ENCODE results near the gene ZNF384. TPM values are rescaled to one million over a fixed set of nuclear protein-coding genes. Genes with fewer than 3 reads are reported as not detected.

The ZNF384 gene
- total RNA-seq, 1 donor from 2014 or later = 38.0 TPM

DNA sequence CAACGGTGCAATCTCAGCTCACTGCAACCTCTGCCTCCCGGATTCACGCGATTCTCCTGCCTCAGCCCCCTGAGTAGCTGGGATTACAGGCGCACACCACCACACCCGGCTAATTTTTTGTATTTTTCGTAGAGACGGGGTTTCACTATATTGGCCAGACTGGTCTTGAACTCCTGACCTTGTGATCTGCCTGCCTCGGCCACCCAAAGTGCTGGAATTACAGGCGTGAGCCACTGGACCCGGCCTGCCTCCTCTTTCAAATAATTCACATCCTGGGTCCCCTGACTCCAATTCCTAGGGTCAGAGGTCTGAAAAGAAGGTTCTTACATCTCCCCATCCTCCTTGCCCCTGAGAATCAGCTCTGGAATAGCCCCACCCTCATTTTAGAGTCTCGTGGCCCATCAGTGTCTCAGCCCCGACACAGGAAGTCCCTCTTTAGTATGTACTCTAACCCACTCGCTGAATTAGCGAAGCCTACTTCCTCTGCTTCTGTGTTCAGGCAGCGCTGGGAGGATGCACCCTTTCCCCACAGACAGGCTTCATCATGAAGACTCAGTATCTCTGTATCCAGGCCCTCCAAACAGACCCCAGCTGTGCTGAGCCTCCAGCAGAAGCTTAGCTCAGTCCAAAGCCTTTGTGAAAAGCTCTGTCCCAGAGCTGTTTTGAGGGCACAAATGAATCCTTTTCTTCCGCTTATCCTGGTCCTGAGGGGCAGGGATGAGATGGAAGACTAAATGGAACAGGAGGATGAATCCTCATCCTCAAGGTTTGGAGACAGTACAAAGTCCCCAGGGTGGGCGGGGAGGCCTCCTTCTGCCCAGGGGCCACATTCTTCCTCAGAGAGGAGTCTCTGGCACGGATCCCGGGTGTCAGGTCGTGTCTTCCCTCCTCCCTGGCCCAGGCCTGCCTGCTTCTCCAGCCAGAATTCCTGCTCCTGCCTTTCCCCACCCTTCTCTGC, 56.9 kb downstream of the ZNF384 start:
- Mint-ChIP-seq H3K27me3 (ENCODE audit: insufficient read depth, low read depth) (peaks cover 14% of the 10 kb centered on the region), H3K27ac (peak overlapping the region; percentile 96), H3K4me3 (no peak overlapping the region), H3K36me3 (no peaks in the 10 kb centered on the region), H3K4me1 (peaks cover 34% of the 10 kb centered on the region), H3K9me3 (no peaks in the 10 kb centered on the region)
- H3K4me1 ChIP-seq = peaks cover 37% of the 10 kb centered on the region
- H3K27ac ChIP-seq = peak overlapping the region; percentile 83
- peak overlapping the region; percentile 46 for H3K4me2 ChIP-seq
- H3K27me3 ChIP-seq = no peaks in the 10 kb centered on the region
- H3K4me3 ChIP-seq = no peak overlapping the region
- H3K79me2 ChIP-seq (ENCODE audit: low read depth) = no peaks in the 10 kb centered on the region
- H2AFZ ChIP-seq (replicated peaks) = peak overlapping the region; percentile 93
- H4K20me1 ChIP-seq (ENCODE audit: low read depth) = no peaks in the 10 kb centered on the region
- no peaks in the 10 kb centered on the region for H3K9me3 ChIP-seq (ENCODE audit: low read depth)
- no peaks in the 10 kb centered on the region for H3K36me3 ChIP-seq
- H3F3A ChIP-seq (ENCODE audit: low read depth) = peaks cover 27% of the 10 kb centered on the region
- no peak overlapping the region for H3K9ac ChIP-seq
- DNase-seq (ENCODE audit: low spot score) = peak; percentile 61
- TF ChIP-seq EZH2 (IDR thresholded peaks at IDR 0.05) (no peak), EZH2phosphoT487 (IDR thresholded peaks at IDR 0.05) (no peak)
- TF ChIP-seq, protein P1, sequence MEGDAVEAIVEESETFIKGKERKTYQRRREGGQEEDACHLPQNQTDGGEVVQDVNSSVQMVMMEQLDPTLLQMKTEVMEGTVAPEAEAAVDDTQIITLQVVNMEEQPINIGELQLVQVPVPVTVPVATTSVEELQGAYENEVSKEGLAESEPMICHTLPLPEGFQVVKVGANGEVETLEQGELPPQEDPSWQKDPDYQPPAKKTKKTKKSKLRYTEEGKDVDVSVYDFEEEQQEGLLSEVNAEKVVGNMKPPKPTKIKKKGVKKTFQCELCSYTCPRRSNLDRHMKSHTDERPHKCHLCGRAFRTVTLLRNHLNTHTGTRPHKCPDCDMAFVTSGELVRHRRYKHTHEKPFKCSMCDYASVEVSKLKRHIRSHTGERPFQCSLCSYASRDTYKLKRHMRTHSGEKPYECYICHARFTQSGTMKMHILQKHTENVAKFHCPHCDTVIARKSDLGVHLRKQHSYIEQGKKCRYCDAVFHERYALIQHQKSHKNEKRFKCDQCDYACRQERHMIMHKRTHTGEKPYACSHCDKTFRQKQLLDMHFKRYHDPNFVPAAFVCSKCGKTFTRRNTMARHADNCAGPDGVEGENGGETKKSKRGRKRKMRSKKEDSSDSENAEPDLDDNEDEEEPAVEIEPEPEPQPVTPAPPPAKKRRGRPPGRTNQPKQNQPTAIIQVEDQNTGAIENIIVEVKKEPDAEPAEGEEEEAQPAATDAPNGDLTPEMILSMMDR (IDR thresholded peaks at IDR 0.05) = no peak

DNA sequence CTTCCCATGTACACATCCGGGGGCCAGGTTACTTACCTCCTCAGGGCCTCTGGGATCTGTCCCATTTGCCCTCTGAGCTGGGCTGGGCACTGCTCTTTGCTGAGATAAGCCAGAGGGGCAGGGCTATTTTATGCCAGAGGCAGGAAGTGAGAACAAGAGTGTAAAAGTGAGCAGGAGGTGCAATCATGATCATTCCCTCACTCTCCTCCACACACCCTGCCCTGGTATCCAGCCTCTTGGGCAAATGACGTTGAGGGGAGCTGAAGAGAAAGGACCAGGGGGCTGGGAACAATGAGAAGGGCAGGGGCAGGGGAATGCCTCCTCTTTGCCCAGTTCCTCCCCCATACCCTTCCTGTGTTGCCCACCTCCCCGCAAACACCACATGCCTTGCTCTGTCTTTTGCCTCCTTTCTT, 57.6 kb downstream of the ZNF384 start:
- Mint-ChIP-seq H3K27ac (peak overlapping the region; percentile 51), H3K4me1 (peaks cover 34% of the 10 kb centered on the region), H3K9me3 (no peaks in the 10 kb centered on the region), H3K4me3 (no peak overlapping the region), H3K36me3 (no peaks in the 10 kb centered on the region), H3K27me3 (ENCODE audit: insufficient read depth, low read depth) (peaks cover 14% of the 10 kb centered on the region)
- no peak for DNase-seq (ENCODE audit: low spot score)
- Histone ChIP-seq H3K4me3 (no peak overlapping the region), H3K9me3 (ENCODE audit: low read depth) (no peaks in the 10 kb centered on the region), H3K36me3 (no peaks in the 10 kb centered on the region), H3K9ac (no peak overlapping the region), H3F3A (ENCODE audit: low read depth) (peaks cover 27% of the 10 kb centered on the region), H3K27ac (peak overlapping the region; percentile 83), H2AFZ (replicated peaks) (peak overlapping the region; percentile 93), H3K79me2 (ENCODE audit: low read depth) (no peaks in the 10 kb centered on the region), H4K20me1 (ENCODE audit: low read depth) (no peaks in the 10 kb centered on the region), H3K4me1 (peaks cover 38% of the 10 kb centered on the region), H3K4me2 (no peak overlapping the region), H3K27me3 (no peaks in the 10 kb centered on the region)
- TF ChIP-seq EZH2 (IDR thresholded peaks at IDR 0.05) (no peak), EZH2phosphoT487 (IDR thresholded peaks at IDR 0.05) (no peak)
- TF ChIP-seq, protein P1 (IDR thresholded peaks at IDR 0.05) = no peak

DNA sequence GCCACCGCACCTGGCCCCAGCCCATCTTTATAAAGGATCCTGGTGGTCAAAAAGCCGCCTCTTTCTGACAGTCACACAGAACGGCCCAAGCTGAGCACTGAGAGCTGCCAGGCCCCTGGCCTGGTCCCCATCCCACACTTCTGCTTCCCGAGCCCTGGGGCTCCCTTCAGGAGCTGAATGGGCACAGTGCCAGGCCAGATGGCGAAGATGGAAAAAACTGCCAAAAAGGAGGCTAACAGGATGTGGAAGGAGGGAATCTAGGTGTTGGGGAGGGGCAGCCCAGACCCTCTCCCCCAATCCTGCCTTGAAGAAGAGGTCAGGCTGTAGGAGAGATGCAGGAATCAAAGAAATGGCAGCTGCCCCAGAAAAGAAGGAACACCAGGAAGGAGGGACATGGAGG, 58.4 kb downstream of the ZNF384 start:
- Mint-ChIP-seq H3K27me3 (ENCODE audit: insufficient read depth, low read depth) (peaks cover 12% of the 10 kb centered on the region), H3K4me1 (peaks cover 31% of the 10 kb centered on the region), H3K36me3 (no peaks in the 10 kb centered on the region), H3K4me3 (no peak overlapping the region), H3K27ac (peak overlapping the region; percentile 7), H3K9me3 (no peaks in the 10 kb centered on the region)
- no peaks in the 10 kb centered on the region for H3K36me3 ChIP-seq
- H3F3A ChIP-seq (ENCODE audit: low read depth) = peaks cover 27% of the 10 kb centered on the region
- H3K27ac ChIP-seq = no peak overlapping the region
- H4K20me1 ChIP-seq (ENCODE audit: low read depth) = no peaks in the 10 kb centered on the region
- H3K9me3 ChIP-seq (ENCODE audit: low read depth) = no peaks in the 10 kb centered on the region
- H3K9ac ChIP-seq = no peak overlapping the region
- DNase-seq (ENCODE audit: low spot score) = no peak
- no peaks in the 10 kb centered on the region for H3K79me2 ChIP-seq (ENCODE audit: low read depth)
- peaks cover 34% of the 10 kb centered on the region for H3K4me1 ChIP-seq
- no peak overlapping the region for H2AFZ ChIP-seq (replicated peaks)
- H3K4me2 ChIP-seq = no peak overlapping the region
- H3K4me3 ChIP-seq = no peak overlapping the region
- H3K27me3 ChIP-seq = no peaks in the 10 kb centered on the region
- TF ChIP-seq, protein P1 (IDR thresholded peaks at IDR 0.05) = no peak
- TF ChIP-seq EZH2 (IDR thresholded peaks at IDR 0.05) (no peak), EZH2phosphoT487 (IDR thresholded peaks at IDR 0.05) (no peak)
